Midbrain (tissue), 1 donor: ENCODE results near the gene SLC25A17.
"Not testable (repeated sequence)": the region's sequence is repeated elsewhere in the genome, so short reads cannot be mapped to it uniquely, and the experiment has no call there.

ENCODE experiments used
- DNase-seq: peaks from one replicate; lab custom pipeline; 2025; lab: John Stamatoyannopoulos, UW

The SLC25A17 gene

DNA sequence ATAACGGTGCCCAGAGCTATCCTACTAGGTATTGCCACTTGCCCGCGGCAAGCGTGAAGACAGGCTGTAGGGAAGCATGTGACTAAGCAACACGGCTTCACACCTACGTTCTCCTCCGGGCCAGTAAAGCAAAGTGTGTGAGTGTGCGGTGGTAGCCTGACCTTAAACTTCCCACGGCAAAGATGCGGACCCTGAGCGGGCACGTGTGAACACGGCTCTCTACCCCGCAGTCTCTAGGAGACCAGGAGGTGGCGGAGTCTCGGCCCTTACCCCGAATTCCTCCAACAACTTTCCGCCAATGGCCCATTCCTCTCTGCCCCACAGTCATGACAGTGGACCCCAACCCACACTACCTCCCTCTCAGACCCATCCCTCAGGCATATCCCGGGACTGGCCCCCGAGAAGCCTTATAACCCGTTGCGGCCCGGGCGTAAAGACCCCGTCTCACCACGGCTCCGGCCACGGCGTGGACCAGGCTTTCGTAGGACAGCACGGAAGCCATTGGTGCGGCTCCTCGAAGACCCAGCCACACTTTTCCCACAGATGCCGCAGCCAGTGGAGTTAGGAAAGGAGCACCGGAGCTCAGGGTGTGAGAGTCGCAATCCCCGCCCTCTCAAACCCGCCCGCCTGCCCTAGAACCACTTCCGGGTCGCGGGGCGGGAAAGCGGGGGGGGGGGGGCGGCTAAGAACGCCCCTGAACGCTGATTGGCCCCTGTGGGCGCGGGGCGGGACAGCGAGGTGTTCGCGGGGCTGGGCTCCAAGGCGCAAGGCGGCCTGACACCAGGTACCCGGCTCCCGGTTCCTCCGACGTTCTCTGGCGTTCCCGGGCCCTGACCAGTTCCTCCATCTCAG is at the start of gene SLC25A17:
Gene SLC25A17 (minus strand): TSS at position 600 of the 852 bp plus-strand sequence. CDS start 98 bp downstream, at position 502.
- DNase-seq = peak; percentile 92

- DNase-seq = not testable (repeated sequence)
Observed at GRCh38 chr22:40868379-40868778, 49.2 kb upstream of the SLC25A17 start.

DNA sequence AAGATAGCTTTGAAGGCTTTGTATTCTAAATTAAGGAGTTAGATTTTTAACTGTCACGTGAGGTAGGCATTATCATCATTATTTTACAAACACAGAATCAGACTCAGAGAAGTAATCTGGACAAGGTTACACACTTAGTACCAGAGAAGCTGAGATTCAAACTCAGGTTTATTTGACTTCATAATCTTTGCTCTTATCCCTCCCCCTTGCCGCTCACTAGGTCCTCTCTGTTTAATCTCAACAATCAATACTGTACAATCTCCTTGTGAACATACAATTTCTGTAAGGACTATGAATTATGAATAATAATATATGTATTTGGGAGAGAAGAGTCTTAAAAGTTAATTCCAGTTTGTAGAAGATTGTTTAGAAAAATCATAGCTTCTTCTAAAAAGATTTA is 48.0 kb upstream of the SLC25A17 start:
- DNase-seq = no peak

- no peak for DNase-seq
Observed at GRCh38 chr22:40862537-40862936, 43.4 kb upstream of the SLC25A17 start.

- no peak for DNase-seq
Observed at GRCh38 chr22:40862013-40862412, 42.9 kb upstream of the SLC25A17 start, which contains the start of gene DNAJB7. Gene DNAJB7 (minus strand): TSS chr22:40862113. CDS start chr22:40861994, 119 bp downstream.

- DNase-seq = no peak
Observed at GRCh38 chr22:40857309-40857855, 38.2 kb upstream of the SLC25A17 start.

GRCh38 chr22:40856513-40857308 is 37.6 kb upstream of the SLC25A17 start, which contains the start of the genes ST13 and XPNPEP3:
Gene ST13 (minus strand): TSS chr22:40856639. CDS start chr22:40856540, 99 bp downstream.
Gene XPNPEP3 (plus strand): TSS chr22:40857148. CDS start chr22:40857182, 34 bp downstream.
- peak; percentile 96 for DNase-seq

- peak; percentile 43 for DNase-seq
Observed at GRCh38 chr22:40855979-40856512, 36.9 kb upstream of the SLC25A17 start.

GRCh38 chr22:40855071-40855978 is 36.2 kb upstream of the SLC25A17 start:
- no peak for DNase-seq

DNA sequence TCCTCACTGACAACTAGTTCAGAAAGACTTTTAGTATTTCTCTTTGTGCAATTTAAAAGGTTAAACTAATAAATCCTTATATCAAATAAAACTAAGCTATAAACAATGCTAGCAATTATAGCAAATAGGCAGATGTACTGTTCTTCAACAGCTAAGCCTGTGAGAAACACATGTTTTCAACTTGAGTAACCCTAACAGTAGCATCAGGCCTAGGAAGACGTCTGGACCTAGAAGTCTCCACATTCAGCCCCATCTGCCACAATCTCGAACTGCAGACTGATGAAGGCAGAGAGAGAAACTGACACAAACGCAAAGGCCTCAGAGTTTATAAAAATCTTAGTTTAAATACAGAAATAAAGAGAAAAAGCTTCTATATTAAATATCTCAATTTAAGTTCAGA is 34.8 kb upstream of the SLC25A17 start:
- DNase-seq = no peak

DNA sequence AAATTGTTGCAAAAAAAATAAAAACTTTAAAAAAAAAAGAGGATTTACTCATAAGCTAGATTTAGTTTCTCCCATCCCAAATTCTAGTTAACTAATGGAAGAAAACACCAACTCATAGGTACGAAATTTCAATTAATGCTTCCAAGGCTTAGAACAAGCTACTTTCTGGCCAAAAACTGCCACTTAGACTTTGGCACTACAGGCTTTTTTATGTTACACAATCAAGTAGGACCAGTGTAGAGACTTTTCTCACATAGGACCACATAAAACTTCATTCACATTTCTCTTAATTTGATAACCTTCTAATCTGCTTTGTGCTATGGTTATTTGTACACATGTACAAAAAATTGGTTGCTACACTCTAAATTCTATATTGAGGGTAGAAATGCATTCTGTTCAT is 34.2 kb upstream of the SLC25A17 start:
- no peak for DNase-seq

GRCh38 chr22:40845816-40846215 is 26.7 kb upstream of the SLC25A17 start:
- DNase-seq = not testable (repeated sequence)

DNA sequence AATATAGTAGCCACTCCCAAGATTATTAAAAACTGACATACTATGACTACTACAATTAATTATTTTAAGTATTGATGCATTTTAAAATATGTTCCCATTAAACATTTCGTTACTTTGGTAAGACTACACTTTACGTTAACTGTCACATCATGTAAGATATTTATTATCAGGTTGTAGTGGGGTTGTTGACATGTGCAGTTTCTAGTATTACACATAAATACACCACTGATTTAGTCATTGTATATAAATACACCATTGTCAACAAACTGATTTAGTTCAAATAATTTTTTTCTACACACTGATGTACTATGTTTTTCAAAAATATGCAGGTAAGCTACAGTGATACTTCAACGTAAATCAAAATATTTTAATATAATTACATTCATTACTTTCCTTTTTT is 25.8 kb upstream of the SLC25A17 start:
- no peak for DNase-seq

DNA sequence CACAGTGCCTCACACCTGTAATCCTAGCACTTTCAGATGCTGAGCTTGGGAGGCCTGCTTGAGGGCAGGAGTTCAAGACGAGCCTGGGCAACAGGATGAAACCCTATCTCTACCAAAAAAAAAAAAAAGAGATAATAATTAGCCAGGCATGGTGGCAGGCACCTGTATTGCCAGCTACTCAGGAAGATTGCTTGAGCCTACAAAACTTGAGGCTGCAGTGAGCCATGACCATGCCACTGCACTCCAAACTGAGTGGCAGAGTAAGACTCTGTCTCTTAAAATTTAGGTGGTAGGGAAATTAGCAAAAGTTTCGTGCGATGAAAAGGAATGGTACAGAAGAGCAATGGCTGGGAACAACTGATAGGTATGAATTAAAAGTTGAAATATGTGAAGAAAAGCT is 19.3 kb upstream of the SLC25A17 start:
- no peak for DNase-seq

DNA sequence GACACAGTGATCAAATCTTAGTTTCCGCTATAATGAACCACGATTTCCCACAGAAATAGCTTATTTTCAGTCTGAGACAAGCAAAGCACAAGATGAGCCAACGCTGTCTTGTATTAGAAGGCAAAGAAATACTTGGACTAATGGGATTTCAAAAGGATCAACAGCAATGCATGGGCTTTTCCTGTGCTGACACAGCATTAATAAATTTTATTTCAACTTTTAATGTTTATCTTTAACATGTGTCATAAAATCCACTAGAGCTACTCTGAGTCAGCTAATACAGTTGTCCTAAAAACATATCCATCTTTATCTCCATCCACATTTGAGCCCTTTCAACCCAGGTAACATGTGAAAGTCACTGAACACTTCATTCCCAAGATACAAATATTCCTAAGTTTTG is 15.5 kb upstream of the SLC25A17 start:
- no peak for DNase-seq

GRCh38 chr22:40829131-40829530 is 10.0 kb upstream of the SLC25A17 start:
- DNase-seq = no peak

DNA sequence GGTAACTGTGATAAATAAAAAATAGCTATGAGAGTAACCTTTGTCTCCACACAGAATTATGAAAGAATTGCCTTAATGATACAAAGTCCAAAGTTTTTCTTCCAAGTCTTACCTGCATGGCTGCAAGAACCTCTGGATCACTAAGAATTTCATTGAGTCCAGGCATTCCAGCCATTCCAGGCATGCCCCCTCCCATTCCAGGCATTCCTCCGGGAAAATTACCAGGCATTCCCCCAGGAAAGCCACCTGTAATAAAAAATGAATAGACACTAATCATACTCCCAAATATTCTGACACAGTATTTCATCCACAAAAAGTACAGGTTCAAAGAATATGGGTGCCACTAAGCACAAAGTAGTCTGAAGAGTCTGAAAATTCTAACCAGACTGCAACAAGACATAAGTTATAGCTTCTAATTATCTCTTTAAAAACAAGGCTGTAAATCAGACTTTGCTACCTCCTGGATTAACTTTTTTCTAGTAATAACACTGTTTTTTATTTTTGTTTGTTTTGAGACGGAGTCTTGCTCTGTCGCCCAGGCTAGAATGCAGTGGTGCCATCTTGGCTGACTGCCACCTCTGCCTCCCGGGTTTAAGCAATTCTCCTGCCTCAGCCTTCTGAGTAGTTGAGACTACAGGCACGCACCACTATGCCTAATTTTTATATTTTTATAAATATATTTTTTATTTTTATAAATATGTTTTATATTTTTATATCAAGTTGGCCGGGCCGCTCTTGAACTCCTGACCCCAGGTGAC is 8.0 kb upstream of the SLC25A17 start:
- no peak for DNase-seq

- not testable (repeated sequence) for DNase-seq
Observed at GRCh38 chr22:40826292-40826691, 7.1 kb upstream of the SLC25A17 start.

DNA sequence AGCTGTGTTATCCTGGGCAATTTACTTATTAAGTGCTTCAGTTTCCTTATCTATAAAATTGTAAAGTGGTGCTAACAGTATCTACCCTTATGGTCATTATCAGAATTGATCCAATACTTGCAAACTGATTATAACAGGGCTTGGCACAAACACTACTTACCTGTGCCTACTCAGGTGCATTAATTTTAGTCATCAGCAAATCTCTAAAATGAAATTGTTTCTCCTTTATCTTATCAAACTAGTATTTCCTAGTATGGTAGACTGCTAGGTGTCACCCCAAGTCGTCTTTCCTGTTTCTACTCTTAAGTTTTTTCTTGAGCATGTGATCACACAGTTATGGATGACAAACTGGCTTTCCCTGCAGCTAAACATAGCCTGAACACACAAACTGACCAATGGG is 4.3 kb upstream of the SLC25A17 start:
- no peak for DNase-seq

GRCh38 chr22:40819599-40820140 is 524 bp upstream of the SLC25A17 start:
- DNase-seq = no peak
